Pons (tissue), 1 donor: ENCODE results near the gene LSS.

ENCODE experiments used
- DNase-seq: peaks from one replicate; pipeline ENCODE4 v3.0.0-alpha.2; 2016; ENCODE audit warnings: low spot score

LSS gene

GRCh38 chr21:46168659-46169386, 59.8 kb downstream of the LSS start:
- no peak for DNase-seq

- no peak for DNase-seq
These were observed 60.3 kb downstream of the LSS start for GRCh38 chr21:46168238-46168637.

- DNase-seq = no peak
These were observed 63.5 kb downstream of the LSS start for GRCh38 chr21:46165098-46165497.

- no peak for DNase-seq
These were observed 65.2 kb downstream of the LSS start for GRCh38 chr21:46163380-46163779.

GRCh38 chr21:46161633-46162592, 66.7 kb downstream of the LSS start:
- DNase-seq = no peak

GRCh38 chr21:46160907-46161632, 67.5 kb downstream of the LSS start:
- no peak for DNase-seq

- DNase-seq = no peak
These were observed 68.0 kb downstream of the LSS start for GRCh38 chr21:46160657-46160906.

- DNase-seq = no peak
These were observed 68.5 kb downstream of the LSS start for GRCh38 chr21:46159841-46160656.

GRCh38 chr21:46159390-46159789, 69.2 kb downstream of the LSS start:
- DNase-seq = no peak

- no peak for DNase-seq
These were observed 69.8 kb downstream of the LSS start for GRCh38 chr21:46158666-46159300.

GRCh38 chr21:46157987-46158451, 70.6 kb downstream of the LSS start:
- DNase-seq = no peak

DNA sequence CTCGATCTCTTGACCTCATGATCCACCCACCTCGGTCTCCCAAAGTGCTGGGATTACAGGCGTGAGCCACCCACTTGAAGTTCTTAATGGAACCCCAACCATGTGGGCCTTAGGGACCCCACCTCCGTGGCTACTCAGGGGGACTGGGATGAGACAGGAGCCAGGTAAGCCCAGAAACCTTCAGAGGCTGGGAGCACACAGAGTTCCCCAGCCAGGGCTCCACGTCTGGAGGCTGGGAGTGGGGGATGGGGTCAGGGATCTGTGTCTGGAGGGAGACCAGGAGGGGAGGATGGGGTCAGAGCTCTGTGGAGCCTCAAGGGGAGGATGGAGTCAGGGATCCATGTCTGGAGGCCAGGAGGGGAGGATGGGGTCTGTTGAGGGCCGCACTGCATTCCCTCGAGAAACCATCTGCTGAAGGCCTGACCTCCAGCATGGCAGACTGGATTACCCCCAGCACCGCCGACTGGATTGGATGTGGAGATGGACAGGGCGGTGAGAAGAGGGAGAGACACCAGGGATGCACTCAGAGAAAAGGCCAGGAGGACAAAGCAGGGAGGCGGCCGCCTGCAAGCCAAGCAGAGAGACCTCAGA, 71.1 kb downstream of the LSS start:
- no peak for DNase-seq

DNA sequence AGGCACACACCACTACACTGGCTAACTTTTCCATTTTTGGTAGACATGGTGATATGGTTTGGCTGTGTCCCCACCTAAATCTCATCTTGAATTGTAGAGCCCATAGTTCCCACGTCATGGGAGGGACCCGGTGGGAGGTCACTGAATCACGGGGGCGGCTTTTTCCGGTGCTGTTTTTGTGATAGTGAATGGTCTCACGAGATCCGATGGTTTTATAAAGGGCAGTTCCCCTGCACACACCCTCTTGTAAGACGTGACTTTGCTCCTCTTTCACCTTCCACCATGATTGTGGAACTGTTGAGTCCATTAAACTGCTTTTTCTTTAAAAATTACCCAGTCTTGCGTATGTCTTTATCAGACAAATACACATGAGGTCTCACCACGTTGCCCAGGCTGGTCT, 71.9 kb downstream of the LSS start:
- no peak for DNase-seq

- no peak for DNase-seq
These were observed 72.3 kb downstream of the LSS start for GRCh38 chr21:46156378-46156645.

- no peak for DNase-seq
These were observed 72.8 kb downstream of the LSS start, which contains the start of gene FTCD for GRCh38 chr21:46155514-46156377. Gene FTCD, minus strand, starts transcription at chr21:46155579. Its CDS starts 56 bp downstream, at chr21:46155523.

GRCh38 chr21:46154955-46155513, 73.5 kb downstream of the LSS start:
- no peak for DNase-seq

DNA sequence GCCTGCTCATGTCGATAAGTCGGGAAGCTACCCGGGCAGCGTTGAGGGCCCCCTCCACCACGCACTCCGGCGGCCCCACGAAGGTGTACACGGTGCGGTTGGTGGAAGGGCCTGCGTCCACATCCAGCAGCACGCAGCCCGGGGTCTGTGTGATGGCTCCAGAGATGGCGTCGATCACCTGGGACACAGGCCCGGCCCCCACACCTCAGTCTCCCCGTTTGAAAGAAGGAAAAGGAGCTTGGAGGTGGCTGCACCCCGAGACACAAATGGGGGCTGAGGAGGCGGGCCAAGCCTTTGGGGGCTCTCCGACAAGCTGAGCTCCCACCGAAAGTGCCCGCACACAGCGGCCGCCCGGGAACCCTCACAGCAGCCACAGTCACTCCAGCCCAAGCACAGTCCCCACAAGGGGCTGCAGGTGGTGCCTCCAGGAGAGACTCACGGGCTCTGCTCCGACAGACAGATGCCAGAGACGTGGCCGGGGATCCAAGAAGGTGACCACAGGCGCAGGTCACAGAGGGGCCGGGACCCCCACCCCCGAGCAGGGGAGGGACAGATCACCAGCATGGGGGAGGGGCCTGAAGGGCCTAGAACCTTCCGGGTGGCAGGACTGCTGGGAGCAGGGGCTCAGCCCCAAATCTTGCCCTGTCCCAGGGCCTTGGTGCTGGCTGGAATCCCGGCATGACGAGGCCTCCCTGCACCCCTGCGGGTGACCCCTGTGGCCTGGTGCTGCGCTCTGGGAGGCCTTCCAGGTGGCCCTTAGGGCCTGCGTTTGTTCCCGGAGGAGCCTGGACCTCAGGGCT, 74.2 kb downstream of the LSS start:
- no peak for DNase-seq

DNA sequence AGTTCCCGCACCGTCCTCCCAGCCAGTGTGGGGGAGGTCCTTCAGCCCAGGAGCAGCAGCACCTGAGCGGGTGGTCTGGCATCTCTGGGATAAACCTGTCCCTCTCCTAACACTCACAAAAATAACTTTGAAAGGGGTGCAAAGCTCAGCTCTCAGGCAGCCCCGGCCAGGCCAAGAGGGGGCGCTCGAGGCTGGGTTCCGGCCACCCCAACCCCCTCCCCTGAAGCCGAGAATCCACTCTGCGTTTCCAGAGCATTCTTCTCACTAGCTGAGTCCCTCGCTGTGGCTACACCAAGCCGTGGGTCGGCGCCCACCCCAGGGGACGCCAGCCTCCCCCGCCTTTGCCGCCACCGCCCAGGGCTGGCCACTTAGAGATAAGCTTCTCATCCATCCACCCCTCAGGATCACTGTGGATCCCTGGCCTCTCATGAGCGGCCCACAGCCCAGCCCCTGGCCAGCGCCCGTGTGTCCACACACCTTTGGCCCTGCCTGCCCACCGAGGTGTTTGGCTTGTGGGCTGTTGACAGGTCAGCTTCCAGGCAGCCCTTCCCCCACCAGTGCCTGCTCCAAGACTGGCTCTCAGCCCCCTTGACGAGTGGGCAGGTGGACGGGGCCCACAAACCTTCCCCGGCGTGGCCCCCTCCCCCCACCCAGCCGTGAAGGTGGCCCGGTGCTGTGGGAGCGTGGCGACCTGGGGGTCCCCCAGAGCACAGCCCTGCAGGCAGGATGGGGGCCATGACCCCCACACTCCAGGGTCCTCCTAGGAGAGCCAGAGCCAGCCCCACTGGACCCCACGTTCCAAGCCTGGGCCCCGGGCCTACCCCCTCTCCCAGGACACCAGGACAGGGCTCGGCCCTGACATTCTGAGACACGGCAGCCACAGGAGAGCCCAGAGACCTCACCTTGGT, 75.1 kb downstream of the LSS start:
- DNase-seq = peak; percentile 67
